ENCODE results near the gene MICU1. TPM values are rescaled to one million over a fixed set of nuclear protein-coding genes. Genes with fewer than 3 reads are reported as not detected.

Gene MICU1
- total and polyA plus RNA-seq, 2 of the 13 experiments (the other 11 are each of a cell fraction or from before 2014, with no cell fraction given), result 32.5 to 56.1 TPM

GRCh38 chr10:72331575-72332422 lies 294.1 kb downstream of the MICU1 start (continued):
- peak; percentile 54; the same call in 1 of the 2 replicates for TF ChIP-seq ZNF280D (CRISPR knock-in tag; IDR thresholded peaks at IDR 0.05)
- TF ChIP-seq ZNF652 (CRISPR knock-in tag; IDR thresholded peaks at IDR 0.05; ENCODE audit: borderline replicate concordance, low read depth), result peak; percentile 11; the same call in 1 of the 2 replicates
- TF ChIP-seq PTBP1 (IDR thresholded peaks at IDR 0.05; ENCODE audit: low read depth, low read length, poor library complexity, severe bottlenecking), result no peak
- TF ChIP-seq NFIC (IDR thresholded peaks at IDR 0.05; ENCODE audit: low read length), result 0 out of 2 replicates have a peak, but pooled peaks have one; percentile 17
- TF ChIP-seq TRIM24 (CRISPR knock-in tag; IDR thresholded peaks at IDR 0.05), result no peak
- TF ChIP-seq FOXP4 (CRISPR knock-in tag; IDR thresholded peaks at IDR 0.05), result no peak; the same call in none of the 2 replicates
- TF ChIP-seq TBX2 (CRISPR knock-in tag; IDR thresholded peaks at IDR 0.05; ENCODE audit: borderline replicate concordance), result peak; percentile 76
- TF ChIP-seq IRX3 (CRISPR knock-in tag; IDR thresholded peaks at IDR 0.05; ENCODE audit: borderline replicate concordance, low read depth), result no peak
- no peak for TF ChIP-seq PAWR (CRISPR knock-in tag; IDR thresholded peaks at IDR 0.05; ENCODE audit: borderline replicate concordance)
- TF ChIP-seq ATF6 (CRISPR knock-in tag; conservative IDR thresholded peaks at IDR 0.05), result no peak
- peak; percentile 69; the same call in 1 of the 2 replicates for TF ChIP-seq ZNF891 (CRISPR knock-in tag; IDR thresholded peaks at IDR 0.05)
- no peak for TF ChIP-seq ZNF430 (CRISPR knock-in tag; IDR thresholded peaks at IDR 0.05)
- no peak for TF ChIP-seq CREBL2 (CRISPR knock-in tag; IDR thresholded peaks at IDR 0.05; ENCODE audit: borderline replicate concordance)
- TF ChIP-seq NR2F6 (IDR thresholded peaks at IDR 0.05), result no peak; the same call in 1 of the 2 replicates
- TF ChIP-seq NR2F6 (CRISPR knock-in tag; IDR thresholded peaks at IDR 0.05), result peak; percentile 78
- TF ChIP-seq POLR2AphosphoS5 (IDR thresholded peaks at IDR 0.05; ENCODE audit: low read depth, low read length), result peak; percentile 53; the same call in 1 of the 2 replicates
- peak; percentile 42 for TF ChIP-seq SALL1 (CRISPR knock-in tag; IDR thresholded peaks at IDR 0.05)
- TF ChIP-seq ZNF589 (CRISPR knock-in tag; conservative IDR thresholded peaks at IDR 0.05), result no peak
- TF ChIP-seq GPN1 (CRISPR knock-in tag; IDR thresholded peaks at IDR 0.05; ENCODE audit: borderline replicate concordance), result no peak
- no peak for TF ChIP-seq ZNF225 (CRISPR knock-in tag; IDR thresholded peaks at IDR 0.05)
- TF ChIP-seq SRSF1 (optimal IDR thresholded peaks at IDR 0.05; ENCODE audit: low read depth, low read length), result no peak

All from HepG2 (cell line).